ENCODE measurements around the gene TPM1.

GRCh38 chr15:63029676-63030075 is 12.9 kb upstream of the TPM1 start:
- TF ChIP-seq CTCF (IDR thresholded peaks at IDR 0.05; ENCODE audit: insufficient read depth, low read length, poor library complexity, severe bottlenecking) (no peak), EZH2phosphoT487 (conservative IDR thresholded peaks at IDR 0.05; ENCODE audit: low read length) (no peak)

Data from SU-DHL-6 (cell line).